ENCODE results near the gene RPUSD1. TPM values are rescaled to one million over a fixed set of nuclear protein-coding genes. Genes with fewer than 3 reads are reported as not detected.

Gene RPUSD1
- total and polyA plus RNA-seq, 2 donors (not counting 3 experiments of a cell fraction or from before 2014, with no cell fraction given), result 46.2 to 55.8 TPM

DNA sequence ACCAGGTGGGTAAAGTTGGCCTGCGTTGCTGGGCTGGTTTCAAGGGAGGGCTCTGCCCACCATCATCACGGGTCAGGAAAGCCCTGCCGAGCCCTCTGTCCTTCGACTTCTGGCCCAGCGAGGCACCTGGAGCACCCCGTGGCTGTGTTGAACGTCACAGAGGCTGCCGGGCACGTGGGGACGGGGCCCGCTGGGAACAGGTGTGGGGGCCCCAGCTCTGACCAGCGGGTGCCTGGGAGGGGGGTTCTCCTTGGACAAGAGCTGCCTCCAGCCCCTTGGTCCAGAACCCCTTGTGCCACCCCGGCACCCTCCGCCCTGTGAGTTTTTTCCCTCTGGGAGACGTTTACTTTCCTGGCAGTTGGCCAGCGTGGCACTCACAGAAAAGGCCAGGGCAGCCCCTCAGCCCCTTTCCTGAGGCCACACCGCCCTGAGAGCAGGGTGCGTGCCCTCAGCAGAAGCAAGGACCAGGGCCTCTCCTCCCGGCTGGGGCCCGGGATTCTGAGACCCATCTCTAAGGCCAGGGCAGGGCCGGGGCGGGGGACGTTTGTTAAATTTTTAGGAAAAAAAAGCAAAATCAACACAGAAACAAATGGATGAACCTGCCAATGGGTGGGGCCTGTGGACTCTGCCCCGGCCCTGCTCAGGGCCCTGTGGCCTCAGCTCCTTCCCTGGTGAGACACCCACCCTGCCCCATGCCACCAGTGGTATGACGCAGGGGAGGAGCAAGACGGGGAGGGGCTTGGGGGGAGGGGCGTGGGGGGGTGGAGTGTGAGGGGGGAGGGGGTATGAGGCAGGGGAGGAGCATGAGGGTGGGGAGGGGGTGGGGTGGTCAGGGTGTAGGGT, 43.6 kb upstream of the RPUSD1 start:
- Histone ChIP-seq H3K27ac (ENCODE audit: insufficient read depth, low read depth, low read length) (no peak overlapping the region), H3K9ac (replicated peaks; ENCODE audit: extremely low read depth, insufficient read depth, low read length) (no peak overlapping the region), H4K20me1 (replicated peaks; ENCODE audit: control insufficient read depth, extremely low read depth, insufficient read depth, low read length) (no peaks in the 10 kb centered on the region), H3K79me2 (ENCODE audit: control insufficient read depth, insufficient read depth, low read length) (no peaks in the 10 kb centered on the region), H2AFZ (ENCODE audit: low read depth, low read length) (no peak overlapping the region), H3K9me1 (replicated peaks; ENCODE audit: control insufficient read depth, extremely low read depth, insufficient read depth, low read length) (no peaks in the 10 kb centered on the region), H3K27me3 (ENCODE audit: control insufficient read depth in 2 of 2, insufficient read depth in 2 of 2, low read length in 2 of 2) (no peaks in the 10 kb centered on the region), H3K9me3 (replicated peaks; ENCODE audit: control insufficient read depth, insufficient read depth, low read length) (no peaks in the 10 kb centered on the region), H3K4me2 (ENCODE audit: insufficient read depth, low read length) (no peak overlapping the region), H3K4me3 (replicated peaks in 1 of 3; ENCODE audit: insufficient read depth in 1 of 3, low read depth in 1 of 3, low read length in 3 of 3) (no peak overlapping the region), H3K36me3 (ENCODE audit: control insufficient read depth in 2 of 2, extremely low read depth in 1 of 2, insufficient read depth in 2 of 2, low read length in 2 of 2) (no peaks in the 10 kb centered on the region), H3K4me1 (ENCODE audit: control insufficient read depth, extremely low read depth, insufficient read depth, low read length) (no peaks in the 10 kb centered on the region)
- no peak for DNase-seq (ENCODE audit: low read depth, low spot score)
- no peak for FAIRE-seq
- no TSS peak for BruUV-seq (replicated peaks)
- ChIA-PET CTCF (no interaction called here), POLR2A (no interaction called here)
- intact Hi-C loops (cut with micrococcal nuclease), result no loop called here
- dilution Hi-C loops (cut with MboI; ENCODE audit: extremely low pct_ligation_motif_present, low sequenced_read_pairs), result no loop called here
- TF ChIP-seq MYC (IDR thresholded peaks at IDR 0.05; ENCODE audit: low read depth, low read length) (no peak), GATA2 (IDR thresholded peaks at IDR 0.05; ENCODE audit: insufficient read depth, insufficient read length, low read depth, low read length) (no peak)
- TF ChIP-seq, protein P1, sequence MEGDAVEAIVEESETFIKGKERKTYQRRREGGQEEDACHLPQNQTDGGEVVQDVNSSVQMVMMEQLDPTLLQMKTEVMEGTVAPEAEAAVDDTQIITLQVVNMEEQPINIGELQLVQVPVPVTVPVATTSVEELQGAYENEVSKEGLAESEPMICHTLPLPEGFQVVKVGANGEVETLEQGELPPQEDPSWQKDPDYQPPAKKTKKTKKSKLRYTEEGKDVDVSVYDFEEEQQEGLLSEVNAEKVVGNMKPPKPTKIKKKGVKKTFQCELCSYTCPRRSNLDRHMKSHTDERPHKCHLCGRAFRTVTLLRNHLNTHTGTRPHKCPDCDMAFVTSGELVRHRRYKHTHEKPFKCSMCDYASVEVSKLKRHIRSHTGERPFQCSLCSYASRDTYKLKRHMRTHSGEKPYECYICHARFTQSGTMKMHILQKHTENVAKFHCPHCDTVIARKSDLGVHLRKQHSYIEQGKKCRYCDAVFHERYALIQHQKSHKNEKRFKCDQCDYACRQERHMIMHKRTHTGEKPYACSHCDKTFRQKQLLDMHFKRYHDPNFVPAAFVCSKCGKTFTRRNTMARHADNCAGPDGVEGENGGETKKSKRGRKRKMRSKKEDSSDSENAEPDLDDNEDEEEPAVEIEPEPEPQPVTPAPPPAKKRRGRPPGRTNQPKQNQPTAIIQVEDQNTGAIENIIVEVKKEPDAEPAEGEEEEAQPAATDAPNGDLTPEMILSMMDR (IDR thresholded peaks at IDR 0.05; ENCODE audit: extremely low read depth in 1 of 2, insufficient read depth in 1 of 2, low read depth in 1 of 2, low read length in 2 of 2), result no peak

DNA sequence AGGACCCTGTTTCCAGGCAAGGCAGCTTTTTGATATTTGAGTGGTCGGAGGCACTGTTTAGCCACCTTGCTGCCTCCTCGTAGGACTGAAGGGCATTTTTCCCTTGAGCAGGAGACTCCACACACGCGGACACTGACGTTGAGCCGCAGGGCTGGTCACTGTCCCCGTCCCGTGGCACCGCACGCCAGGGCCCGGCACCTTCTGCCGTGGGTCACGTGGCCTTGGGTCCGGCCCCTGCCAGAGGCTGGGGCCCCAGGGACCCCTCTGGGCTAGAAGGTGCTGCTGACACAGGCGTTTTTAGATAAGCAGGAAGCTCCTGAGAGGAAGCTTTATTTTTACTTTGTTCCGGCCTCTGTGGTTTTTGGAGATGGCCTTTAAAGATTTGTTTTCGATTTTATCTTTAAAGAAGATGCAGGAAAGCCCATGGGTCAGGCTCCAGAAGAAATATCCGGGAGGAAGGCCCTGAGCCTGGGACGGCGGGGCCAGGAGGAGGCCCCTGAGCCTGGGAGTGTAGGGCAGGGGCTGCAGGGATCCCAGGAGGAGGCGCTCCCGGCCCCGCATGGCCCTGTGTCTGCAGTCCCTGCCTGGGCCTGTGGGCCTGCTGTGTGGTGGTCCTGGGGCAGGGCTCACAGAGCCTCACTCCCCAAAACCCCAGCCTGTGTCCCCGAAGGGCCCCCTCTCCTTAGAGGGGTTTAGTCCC, 42.8 kb upstream of the RPUSD1 start:
- intact Hi-C loops (cut with micrococcal nuclease), result no loop called here
- dilution Hi-C loops (cut with MboI; ENCODE audit: extremely low pct_ligation_motif_present, low sequenced_read_pairs), result no loop called here
- H2AFZ ChIP-seq (ENCODE audit: low read depth, low read length), result no peak overlapping the region
- DNase-seq (ENCODE audit: low read depth, low spot score) (no peak), FAIRE-seq (no peak)
- no peak overlapping the region for H3K9ac ChIP-seq (replicated peaks; ENCODE audit: extremely low read depth, insufficient read depth, low read length)
- H3K27ac ChIP-seq (ENCODE audit: insufficient read depth, low read depth, low read length), result no peak overlapping the region
- POLR2A ChIA-PET, result no interaction called here
- H3K4me2 ChIP-seq (ENCODE audit: insufficient read depth, low read length), result no peak overlapping the region
- H3K9me3 ChIP-seq (replicated peaks; ENCODE audit: control insufficient read depth, insufficient read depth, low read length), result no peaks in the 10 kb centered on the region
- no peak overlapping the region for H3K4me3 ChIP-seq (replicated peaks in 1 of 3; ENCODE audit: insufficient read depth in 1 of 3, low read depth in 1 of 3, low read length in 3 of 3)
- CTCF ChIA-PET, result no interaction called here
- TF ChIP-seq GATA2 (IDR thresholded peaks at IDR 0.05; ENCODE audit: insufficient read depth, insufficient read length, low read depth, low read length) (no peak), POLR2A (IDR thresholded peaks at IDR 0.05; ENCODE audit: low read depth, low read length) (no peak), MYC (IDR thresholded peaks at IDR 0.05; ENCODE audit: low read depth, low read length) (no peak)
- TF ChIP-seq, protein P1 (IDR thresholded peaks at IDR 0.05; ENCODE audit: extremely low read depth in 1 of 2, insufficient read depth in 1 of 2, low read depth in 1 of 2, low read length in 2 of 2), result no peak
- no peaks in the 10 kb centered on the region for H3K36me3 ChIP-seq (ENCODE audit: control insufficient read depth in 2 of 2, extremely low read depth in 1 of 2, insufficient read depth in 2 of 2, low read length in 2 of 2)
- H3K4me1 ChIP-seq (ENCODE audit: control insufficient read depth, extremely low read depth, insufficient read depth, low read length), result no peaks in the 10 kb centered on the region
- H3K9me1 ChIP-seq (replicated peaks; ENCODE audit: control insufficient read depth, extremely low read depth, insufficient read depth, low read length), result no peaks in the 10 kb centered on the region
- BruUV-seq (replicated peaks), result no TSS peak
- H3K79me2 ChIP-seq (ENCODE audit: control insufficient read depth, insufficient read depth, low read length), result no peaks in the 10 kb centered on the region
- H3K27me3 ChIP-seq (ENCODE audit: control insufficient read depth in 2 of 2, insufficient read depth in 2 of 2, low read length in 2 of 2), result no peaks in the 10 kb centered on the region
- H4K20me1 ChIP-seq (replicated peaks; ENCODE audit: control insufficient read depth, extremely low read depth, insufficient read depth, low read length), result no peaks in the 10 kb centered on the region
